T-helper 22 cell (primary cell): Measurements from ENCODE around the gene VSIG10.
A peak's percentile ranks its signal among the peaks of the same experiment; 100 is the strongest.

Experiments used
- DNase-seq: peaks from one replicate; pipeline ENCODE4 v3.0.0-alpha.2; 2020; ENCODE audit warnings: low read depth

Gene VSIG10

GRCh38 chr12:118060301-118061010 lies 43.4 kb downstream of the VSIG10 start:
- DNase-seq, result no peak

- DNase-seq, result no peak
Observed at GRCh38 chr12:118059341-118060191, 44.2 kb downstream of the VSIG10 start.

GRCh38 chr12:118058881-118059280 lies 44.9 kb downstream of the VSIG10 start:
- no peak for DNase-seq

GRCh38 chr12:118058227-118058626 lies 45.6 kb downstream of the VSIG10 start:
- DNase-seq, result no peak

GRCh38 chr12:118055865-118056773 lies 47.7 kb downstream of the VSIG10 start:
- no peak for DNase-seq

- DNase-seq, result peak; percentile 45
Observed at GRCh38 chr12:118055144-118055557, 48.7 kb downstream of the VSIG10 start.

GRCh38 chr12:118053071-118053985 lies 50.5 kb downstream of the VSIG10 start:
- no peak for DNase-seq

GRCh38 chr12:118052324-118053070 lies 51.3 kb downstream of the VSIG10 start:
- DNase-seq, result no peak

GRCh38 chr12:118050972-118051910 lies 52.6 kb downstream of the VSIG10 start:
- no peak for DNase-seq

- no peak for DNase-seq
Observed at GRCh38 chr12:118046430-118046829, 57.4 kb downstream of the VSIG10 start.

- no peak for DNase-seq
Observed at GRCh38 chr12:118044577-118044976, 59.2 kb downstream of the VSIG10 start.

GRCh38 chr12:118044075-118044474 lies 59.7 kb downstream of the VSIG10 start:
- no peak for DNase-seq

GRCh38 chr12:118042091-118042490 lies 61.7 kb downstream of the VSIG10 start:
- DNase-seq, result no peak

- DNase-seq, result no peak
Observed at GRCh38 chr12:118038137-118038536, 65.7 kb downstream of the VSIG10 start.

GRCh38 chr12:118036672-118037411 lies 67.0 kb downstream of the VSIG10 start:
- DNase-seq, result no peak

GRCh38 chr12:118035190-118036041 lies 68.4 kb downstream of the VSIG10 start:
- no peak for DNase-seq

GRCh38 chr12:118034429-118035189 lies 69.2 kb downstream of the VSIG10 start:
- no peak for DNase-seq
